ENCODE measurements around the gene LOXHD1. TPM values are rescaled to one million over a fixed set of nuclear protein-coding genes. Genes with fewer than 3 reads are reported as not detected.

The LOXHD1 gene
- total and polyA plus RNA-seq, 10 of the 15 experiments (the other 5 are each of a cell fraction or from before 2014, with no cell fraction given) = not detected

- H3K36me3 ChIP-seq (ENCODE audit: control insufficient read depth in 2 of 2, insufficient read depth in 2 of 2, low read length in 1 of 2) = no peaks in the 10 kb centered on the region
- ATAC-seq = no peak
- H3K9me3 ChIP-seq (replicated peaks; ENCODE audit: control insufficient read depth, insufficient read depth, low read length) = no peaks in the 10 kb centered on the region; the same call in 2 of the 3 replicates
- in situ Hi-C loops (cut with MboI) = no loop called here
- H3K4me2 ChIP-seq (ENCODE audit: control insufficient read depth, insufficient read depth) = no peak overlapping the region
- H3K4me3 ChIP-seq = no peak overlapping the region
- ChIA-PET RAD21 (ENCODE audit: unreplicated experiment) (interaction anchor here (1.5 kb wide), 1 partner anchor 14 kb away, joined by 3 read pairs; no protein-coding TSS in a partner anchor), SMC1A (ENCODE audit: uncharacterized antibody, unreplicated experiment) (no interaction called here), POLR2A (no interaction called here), CTCF (interaction anchor here (1.5 kb wide), 1 partner anchor 167 kb away, joined by 4 read pairs; no protein-coding TSS in a partner anchor)
- DNase-seq (ENCODE audit: low read depth, low spot score) = no peak
- no peak for TF ChIP-seq CBX3 (IDR thresholded peaks at IDR 0.05; ENCODE audit: borderline replicate concordance, low read depth)
- TF ChIP-seq IRF5 (IDR thresholded peaks at IDR 0.05; ENCODE audit: borderline replicate concordance) = no peak
- no peak for TF ChIP-seq BCLAF1 (IDR thresholded peaks at IDR 0.05)
- TF ChIP-seq GATAD2B (conservative IDR thresholded peaks at IDR 0.05; ENCODE audit: low read depth) = no peak
- TF ChIP-seq PKNOX1 (IDR thresholded peaks at IDR 0.05) = no peak
- no peak for TF ChIP-seq NFYA (IDR thresholded peaks at IDR 0.05; ENCODE audit: borderline replicate concordance, low read depth, low read length)
- no peak for TF ChIP-seq ZNF622 (IDR thresholded peaks at IDR 0.05)
- TF ChIP-seq NRF1 (conservative IDR thresholded peaks at IDR 0.05; ENCODE audit: low read depth, low read length) = no peak
- no peak for TF ChIP-seq CREB1 (IDR thresholded peaks at IDR 0.05; ENCODE audit: low read depth)
- TF ChIP-seq RAD21 (IDR thresholded peaks at IDR 0.05; ENCODE audit: insufficient read depth, low read depth, low read length) = no peak
- H3K27me3 ChIP-seq (replicated peaks in 1 of 2; ENCODE audit: control insufficient read depth in 2 of 2, insufficient read depth in 2 of 2, low read length in 1 of 2) = peaks cover 0 to 3% of the 10 kb centered on the region in 2 experiments; a peak in 1 of 4 replicates
- BruUV-seq (replicated peaks) = no TSS peak
- H3K79me2 ChIP-seq (ENCODE audit: control insufficient read depth, insufficient read depth, low read length) = no peaks in the 10 kb centered on the region
- H3K27ac ChIP-seq (ENCODE audit: control insufficient read depth, insufficient read depth) = no peak overlapping the region
- no peaks in the 10 kb centered on the region for H3K4me1 ChIP-seq (ENCODE audit: control insufficient read depth, insufficient read depth, low read length)
- FAIRE-seq = no peak
- H4K20me1 ChIP-seq (ENCODE audit: control insufficient read depth, insufficient read depth) = no peaks in the 10 kb centered on the region
- intact Hi-C loops (cut with micrococcal nuclease; ENCODE audit: unreplicated experiment) = no loop called here
- WGBS (ENCODE audit: insufficient coverage, insufficient replicate concordance, low lambda C conversion rate, missing lambda C conversion rate) = 2% methylated on average over 4 of the region's 4 CpGs
- no peak overlapping the region for H3K9ac ChIP-seq (ENCODE audit: control insufficient read depth, insufficient read depth, low read length)
- no peak overlapping the region for H2AFZ ChIP-seq (ENCODE audit: control insufficient read depth, low read depth, low read length)
These were observed 208.7 kb downstream of the LOXHD1 start for GRCh38 chr18:46448347-46448746.

All from GM12878 (cell line).